NK-92 (cell line): Measurements from ENCODE around the gene CPT1B.
"Not testable (repeated sequence)": the region's sequence is repeated elsewhere in the genome, so short reads cannot be mapped to it uniquely, and the experiment has no call there.

Experiments
- DNase-seq: peaks from one replicate; lab custom pipeline; 2025; ENCODE audit not compliant: unreplicated experiment; lab: John Stamatoyannopoulos, UW

The CPT1B gene

GRCh38 chr22:50547263-50547985 lies 30.8 kb downstream of the CPT1B start:
- no peak for DNase-seq

DNA sequence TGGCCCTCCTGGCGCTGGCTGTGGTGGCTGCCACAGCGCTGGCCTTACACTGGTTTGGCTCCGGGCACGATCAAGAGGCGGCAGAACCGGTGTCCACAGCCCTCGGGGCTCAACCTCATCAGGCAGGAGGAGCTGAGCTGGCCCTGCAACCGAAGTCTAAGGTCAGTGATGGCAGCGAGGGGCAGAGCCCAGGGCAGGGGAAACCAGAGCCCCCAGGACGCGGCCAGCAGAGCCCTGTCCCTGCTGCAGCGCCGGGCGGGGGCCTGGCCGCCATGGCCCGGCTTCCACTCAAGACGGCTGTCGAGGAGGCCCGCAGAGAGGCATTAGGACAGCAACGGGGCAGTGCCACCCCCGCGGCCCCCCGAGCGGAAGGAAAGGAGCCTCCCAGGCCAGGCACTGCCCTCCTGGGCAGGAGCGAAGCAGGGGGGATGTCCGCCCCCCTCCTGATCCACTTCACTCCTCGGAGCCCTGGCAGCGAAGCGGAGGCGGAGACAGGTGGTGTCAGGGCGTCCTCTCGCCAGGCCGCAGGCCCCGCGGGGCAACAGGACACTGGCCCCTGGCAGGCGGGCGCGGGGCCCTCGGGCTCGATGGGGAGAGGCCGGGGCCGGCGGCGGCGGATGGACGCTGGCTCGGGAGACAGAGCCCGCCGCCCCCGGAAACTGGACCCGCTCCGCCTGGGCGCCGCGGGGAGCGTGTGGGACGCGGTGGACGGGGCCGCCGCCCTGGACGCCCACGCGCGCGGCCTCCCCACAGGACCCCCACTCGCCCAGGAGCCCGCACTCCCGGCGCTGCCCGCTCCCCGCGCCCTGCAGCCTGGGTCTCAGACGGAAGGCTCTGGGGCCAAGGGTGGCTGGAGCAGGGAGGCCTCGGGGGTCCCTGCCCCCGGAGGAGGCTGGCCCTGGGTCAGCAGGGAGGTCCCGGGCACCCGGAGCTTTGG lies 31.6 kb downstream of the CPT1B start:
- no peak for DNase-seq

- no peak for DNase-seq
Measured at GRCh38 chr22:50545522-50546325, 32.5 kb downstream of the CPT1B start, which contains the start of gene KLHDC7B. TSS of gene KLHDC7B (plus strand) at chr22:50545899. CDS start at chr22:50546244, 345 bp downstream.

DNA sequence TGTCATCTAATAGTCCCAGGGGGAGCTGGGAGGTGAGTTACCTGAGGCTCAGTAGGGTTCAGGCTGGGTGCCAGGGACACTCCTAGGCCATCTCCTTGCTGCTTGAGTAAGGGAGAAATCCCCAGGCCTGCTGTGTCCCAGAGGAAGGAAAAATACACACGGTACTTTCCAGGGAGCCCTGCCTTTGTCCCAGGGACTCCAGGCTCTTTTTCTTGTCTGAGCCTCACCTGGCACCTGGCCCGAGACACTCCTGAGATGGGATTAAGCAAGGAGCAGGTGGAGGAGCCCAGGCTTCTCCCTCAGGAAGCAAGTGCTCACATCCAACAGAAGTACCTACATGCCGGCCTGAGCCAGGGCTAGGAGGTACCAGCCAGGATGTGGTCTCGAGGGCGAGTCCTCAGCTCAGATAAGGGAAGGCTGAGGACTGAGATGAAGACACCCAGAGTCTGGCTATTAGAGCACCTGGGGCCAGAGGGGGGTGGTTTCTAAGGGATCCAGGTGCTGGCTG lies 33.4 kb downstream of the CPT1B start:
- DNase-seq: no peak

- DNase-seq: no peak
Measured at GRCh38 chr22:50544078-50544745, 34.0 kb downstream of the CPT1B start.

DNA sequence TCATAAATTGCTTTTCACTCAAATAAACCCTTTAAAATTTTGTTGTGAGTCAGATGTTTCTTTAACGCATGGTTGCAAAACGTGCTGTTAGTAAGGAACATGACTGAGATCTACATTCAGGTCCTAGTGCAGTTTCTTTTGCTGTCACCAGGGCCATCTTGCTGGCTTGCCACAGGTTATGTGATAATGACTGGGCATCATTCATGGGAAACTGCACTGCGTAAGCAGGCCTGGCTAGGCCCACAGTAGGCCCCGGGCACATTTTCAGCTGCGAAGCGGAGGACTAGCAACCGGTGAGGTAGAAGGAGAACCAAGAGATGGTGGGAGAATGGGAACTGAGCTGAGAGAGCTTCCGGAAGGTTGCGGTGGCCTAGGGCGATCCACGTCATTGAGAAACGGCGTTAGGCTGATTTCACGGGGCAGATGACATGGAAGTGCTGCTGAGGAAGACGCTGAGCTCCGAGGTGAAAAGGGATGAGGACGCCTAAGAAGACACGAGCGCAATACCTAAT lies 35.8 kb downstream of the CPT1B start:
- no peak for DNase-seq

DNA sequence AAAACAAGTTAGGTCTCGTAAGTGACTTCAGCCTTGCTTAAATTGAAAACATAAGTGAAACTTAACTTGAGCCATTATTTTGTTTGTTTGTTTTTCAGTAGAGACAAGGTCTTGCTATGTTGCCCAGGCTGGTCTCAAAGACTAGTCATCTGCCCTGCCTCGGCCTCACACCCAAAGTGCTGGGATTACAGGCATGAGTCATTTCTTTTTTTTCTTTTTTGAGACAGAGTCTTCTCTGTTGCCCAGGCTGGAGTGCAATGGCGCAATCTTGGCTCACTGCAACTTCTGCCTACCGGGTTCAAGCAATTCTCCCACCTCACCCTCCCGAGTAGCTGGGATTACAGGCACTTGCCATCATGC lies 36.6 kb downstream of the CPT1B start:
- not testable (repeated sequence) for DNase-seq

DNA sequence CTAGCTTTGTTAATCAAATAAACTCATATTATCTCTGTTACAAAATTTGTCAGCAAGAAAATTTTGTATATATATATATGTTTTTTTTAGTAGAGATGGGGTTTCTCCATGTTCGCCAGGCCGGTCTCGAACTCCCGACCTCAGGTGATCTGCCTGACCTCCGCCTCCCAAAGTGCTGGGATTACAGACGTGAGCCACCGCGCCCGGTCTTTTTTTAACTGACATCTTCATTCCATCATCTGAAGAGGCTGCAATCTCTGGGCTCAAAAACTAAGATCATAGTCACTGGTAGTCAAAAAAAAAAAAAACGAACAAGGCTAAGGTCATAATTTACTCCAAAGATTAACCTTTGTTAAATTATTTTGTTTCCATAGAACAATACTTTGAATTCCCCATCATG lies 37.8 kb downstream of the CPT1B start:
- no peak for DNase-seq

DNA sequence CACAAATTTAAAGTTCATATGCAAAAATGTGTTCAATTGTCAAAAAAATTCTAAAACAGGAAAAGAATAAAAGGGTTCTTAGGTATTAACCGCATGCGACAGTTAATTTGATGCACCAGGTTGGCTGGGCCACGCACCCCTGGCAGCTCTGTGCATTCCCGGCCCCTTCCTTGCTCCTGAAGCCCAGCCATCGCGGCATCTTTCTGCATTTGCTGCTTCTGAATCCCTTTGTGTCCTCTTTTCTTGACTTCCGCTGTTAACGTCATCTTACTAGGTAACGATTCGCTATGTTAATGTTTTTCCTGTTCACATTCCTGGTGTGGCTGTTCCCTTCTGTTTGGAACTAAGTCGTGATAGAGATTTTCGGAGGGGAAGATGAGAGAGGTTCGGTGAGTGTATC lies 40.5 kb downstream of the CPT1B start:
- no peak for DNase-seq

DNA sequence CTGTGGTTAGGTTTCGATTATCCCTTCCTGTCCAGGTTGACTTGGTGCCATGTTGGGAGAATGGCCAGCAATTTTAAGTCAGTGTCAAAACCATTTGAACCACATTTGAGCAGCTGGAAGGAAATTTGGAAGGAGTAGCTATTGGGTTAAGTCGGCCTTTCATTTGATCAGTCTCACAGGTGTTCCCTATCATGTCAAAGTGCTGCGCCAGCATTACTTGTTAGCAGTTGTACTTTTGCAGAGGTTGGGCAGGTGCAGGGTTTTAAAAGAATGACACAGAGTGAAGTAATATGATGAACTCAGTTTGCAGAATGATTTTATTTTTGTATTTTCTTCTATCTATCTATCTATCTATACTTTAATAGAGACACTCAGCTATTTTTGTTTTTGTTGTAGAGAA lies 42.0 kb downstream of the CPT1B start:
- no peak for DNase-seq

DNA sequence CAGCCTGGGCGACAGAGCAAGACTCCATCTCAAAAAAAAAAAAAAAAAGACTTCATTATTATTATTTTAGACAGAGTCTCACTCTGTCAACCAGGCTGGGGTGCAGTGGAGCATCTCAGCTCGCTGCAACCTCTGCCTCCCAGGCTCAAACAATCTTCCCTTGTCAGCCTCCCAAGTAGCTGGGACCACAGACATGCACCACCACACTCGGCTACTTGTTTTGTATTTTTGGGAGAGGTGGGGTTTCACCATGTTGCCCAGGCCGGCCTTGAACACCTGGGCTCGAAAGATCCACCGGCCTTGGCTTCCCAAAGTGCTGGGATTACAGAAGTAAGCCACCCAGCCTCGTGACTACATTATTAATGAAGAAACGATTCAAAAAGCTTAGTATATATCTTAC lies 43.1 kb downstream of the CPT1B start:
- no peak for DNase-seq

GRCh38 chr22:50533856-50534711 lies 44.1 kb downstream of the CPT1B start:
- DNase-seq: not testable (repeated sequence)

- DNase-seq: no peak
Measured at GRCh38 chr22:50532824-50533796, 45.1 kb downstream of the CPT1B start.

DNA sequence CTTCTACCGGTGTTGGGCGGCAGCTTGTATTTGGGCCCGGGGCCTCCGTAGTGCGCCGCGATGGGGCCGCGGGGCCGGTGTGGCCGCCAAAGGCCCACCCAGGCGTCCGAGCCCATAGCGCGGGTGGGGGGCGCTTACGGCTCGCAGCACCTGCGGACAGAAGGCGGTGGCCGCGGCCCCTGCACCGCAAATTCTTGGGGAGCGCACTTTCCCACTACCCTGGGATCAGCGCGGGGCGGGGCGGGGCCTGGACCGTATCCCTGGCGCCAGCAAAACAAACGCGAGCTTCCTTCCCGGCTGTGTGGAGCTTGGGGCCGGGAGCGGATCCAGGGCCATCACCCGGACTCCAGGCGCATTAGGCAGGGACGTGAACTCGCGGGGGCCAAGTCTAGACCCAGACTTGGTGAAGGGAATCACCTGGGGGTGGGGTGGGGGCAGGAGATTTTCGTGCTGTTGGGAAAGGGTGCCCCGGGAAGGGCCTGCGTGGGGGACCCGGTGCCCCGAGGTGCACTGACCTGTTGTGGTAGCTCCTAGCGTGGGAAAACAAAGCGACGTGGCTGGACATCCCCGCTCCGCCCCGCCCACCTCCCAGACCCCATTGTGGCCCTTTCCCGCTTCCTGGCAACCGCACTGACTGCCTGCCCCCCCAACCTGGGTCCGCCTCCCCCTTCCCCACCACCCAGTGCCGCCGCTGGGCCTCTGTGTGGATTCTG lies 46.1 kb downstream of the CPT1B start:
- no peak for DNase-seq

- no peak for DNase-seq
Measured at GRCh38 chr22:50531546-50531961, 46.7 kb downstream of the CPT1B start.

- DNase-seq: no peak
Measured at GRCh38 chr22:50530877-50531545, 47.2 kb downstream of the CPT1B start.

DNA sequence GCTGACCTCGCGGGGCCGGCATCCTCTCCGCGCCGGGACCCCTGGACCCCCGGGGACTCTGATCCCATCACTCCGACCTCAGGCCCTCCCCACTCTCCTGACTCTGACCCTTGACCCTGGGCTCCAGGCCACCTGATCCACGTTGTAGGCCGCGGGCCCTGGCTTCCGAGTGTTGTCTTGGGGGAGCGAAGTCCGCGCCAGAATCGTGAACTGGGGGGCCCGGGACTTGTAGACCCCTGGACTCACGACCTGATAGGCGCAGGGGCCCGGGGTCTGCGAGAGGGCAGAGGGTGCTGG lies 47.7 kb downstream of the CPT1B start:
- no peak for DNase-seq
